ENCODE data around the gene MBTPS1.

GRCh38 chr16:84016477-84016876 is 100.3 kb downstream of the MBTPS1 start:
- no peak for TF ChIP-seq CTCF (IDR thresholded peaks at IDR 0.05)
- TF ChIP-seq POLR2A (IDR thresholded peaks at IDR 0.05), result no peak

All from esophagus squamous epithelium (tissue), 4 donors.